Measurements from ENCODE around the gene MYLK. TPM values are rescaled to one million over a fixed set of nuclear protein-coding genes. Genes with fewer than 3 reads are reported as not detected.

MYLK gene
- total and polyA plus RNA-seq, 10 of the 15 experiments (the other 5 are each of a cell fraction or from before 2014, with no cell fraction given), result 0.04 to 1.6 (median 0.42) TPM; not detected in 1

DNA sequence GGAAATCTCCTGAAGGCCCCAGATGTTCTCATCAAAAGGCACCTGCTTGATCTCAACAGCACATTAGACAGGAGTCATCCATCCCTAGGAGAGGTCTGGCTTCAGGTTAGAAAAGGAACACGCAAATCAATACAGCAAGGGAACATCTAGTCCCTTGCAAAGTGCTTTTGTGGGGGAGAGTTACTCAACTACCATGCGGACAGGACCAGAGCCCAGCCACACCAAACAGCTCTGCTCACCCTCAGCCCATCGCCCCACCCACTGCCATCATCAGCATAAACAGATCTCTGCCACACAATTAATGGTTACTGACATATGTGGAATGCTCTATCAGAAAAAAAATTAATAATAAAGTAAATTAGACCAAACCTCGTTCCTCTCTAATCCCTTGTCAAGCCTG is 85.6 kb downstream of the MYLK start (continued):
- no peak for TF ChIP-seq ETV6 (conservative IDR thresholded peaks at IDR 0.05 in 1 of 2, IDR thresholded peaks at IDR 0.05 in 1 of 2; ENCODE audit: borderline replicate concordance in 1 of 2, low read depth in 1 of 2)
- no peak for TF ChIP-seq WRNIP1 (IDR thresholded peaks at IDR 0.05; ENCODE audit: borderline replicate concordance, low read depth, low read length)
- TF ChIP-seq GATAD2B (conservative IDR thresholded peaks at IDR 0.05; ENCODE audit: low read depth), result no peak
- no peak for TF ChIP-seq CBFB (IDR thresholded peaks at IDR 0.05; ENCODE audit: low read depth)
- TF ChIP-seq, protein P1, sequence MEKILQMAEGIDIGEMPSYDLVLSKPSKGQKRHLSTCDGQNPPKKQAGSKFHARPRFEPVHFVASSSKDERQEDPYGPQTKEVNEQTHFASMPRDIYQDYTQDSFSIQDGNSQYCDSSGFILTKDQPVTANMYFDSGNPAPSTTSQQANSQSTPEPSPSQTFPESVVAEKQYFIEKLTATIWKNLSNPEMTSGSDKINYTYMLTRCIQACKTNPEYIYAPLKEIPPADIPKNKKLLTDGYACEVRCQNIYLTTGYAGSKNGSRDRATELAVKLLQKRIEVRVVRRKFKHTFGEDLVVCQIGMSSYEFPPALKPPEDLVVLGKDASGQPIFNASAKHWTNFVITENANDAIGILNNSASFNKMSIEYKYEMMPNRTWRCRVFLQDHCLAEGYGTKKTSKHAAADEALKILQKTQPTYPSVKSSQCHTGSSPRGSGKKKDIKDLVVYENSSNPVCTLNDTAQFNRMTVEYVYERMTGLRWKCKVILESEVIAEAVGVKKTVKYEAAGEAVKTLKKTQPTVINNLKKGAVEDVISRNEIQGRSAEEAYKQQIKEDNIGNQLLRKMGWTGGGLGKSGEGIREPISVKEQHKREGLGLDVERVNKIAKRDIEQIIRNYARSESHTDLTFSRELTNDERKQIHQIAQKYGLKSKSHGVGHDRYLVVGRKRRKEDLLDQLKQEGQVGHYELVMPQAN (conservative IDR thresholded peaks at IDR 0.05), result no peak
- no peak for TF ChIP-seq SREBF2 (IDR thresholded peaks at IDR 0.05; ENCODE audit: low read length)
- TF ChIP-seq, protein P2, sequence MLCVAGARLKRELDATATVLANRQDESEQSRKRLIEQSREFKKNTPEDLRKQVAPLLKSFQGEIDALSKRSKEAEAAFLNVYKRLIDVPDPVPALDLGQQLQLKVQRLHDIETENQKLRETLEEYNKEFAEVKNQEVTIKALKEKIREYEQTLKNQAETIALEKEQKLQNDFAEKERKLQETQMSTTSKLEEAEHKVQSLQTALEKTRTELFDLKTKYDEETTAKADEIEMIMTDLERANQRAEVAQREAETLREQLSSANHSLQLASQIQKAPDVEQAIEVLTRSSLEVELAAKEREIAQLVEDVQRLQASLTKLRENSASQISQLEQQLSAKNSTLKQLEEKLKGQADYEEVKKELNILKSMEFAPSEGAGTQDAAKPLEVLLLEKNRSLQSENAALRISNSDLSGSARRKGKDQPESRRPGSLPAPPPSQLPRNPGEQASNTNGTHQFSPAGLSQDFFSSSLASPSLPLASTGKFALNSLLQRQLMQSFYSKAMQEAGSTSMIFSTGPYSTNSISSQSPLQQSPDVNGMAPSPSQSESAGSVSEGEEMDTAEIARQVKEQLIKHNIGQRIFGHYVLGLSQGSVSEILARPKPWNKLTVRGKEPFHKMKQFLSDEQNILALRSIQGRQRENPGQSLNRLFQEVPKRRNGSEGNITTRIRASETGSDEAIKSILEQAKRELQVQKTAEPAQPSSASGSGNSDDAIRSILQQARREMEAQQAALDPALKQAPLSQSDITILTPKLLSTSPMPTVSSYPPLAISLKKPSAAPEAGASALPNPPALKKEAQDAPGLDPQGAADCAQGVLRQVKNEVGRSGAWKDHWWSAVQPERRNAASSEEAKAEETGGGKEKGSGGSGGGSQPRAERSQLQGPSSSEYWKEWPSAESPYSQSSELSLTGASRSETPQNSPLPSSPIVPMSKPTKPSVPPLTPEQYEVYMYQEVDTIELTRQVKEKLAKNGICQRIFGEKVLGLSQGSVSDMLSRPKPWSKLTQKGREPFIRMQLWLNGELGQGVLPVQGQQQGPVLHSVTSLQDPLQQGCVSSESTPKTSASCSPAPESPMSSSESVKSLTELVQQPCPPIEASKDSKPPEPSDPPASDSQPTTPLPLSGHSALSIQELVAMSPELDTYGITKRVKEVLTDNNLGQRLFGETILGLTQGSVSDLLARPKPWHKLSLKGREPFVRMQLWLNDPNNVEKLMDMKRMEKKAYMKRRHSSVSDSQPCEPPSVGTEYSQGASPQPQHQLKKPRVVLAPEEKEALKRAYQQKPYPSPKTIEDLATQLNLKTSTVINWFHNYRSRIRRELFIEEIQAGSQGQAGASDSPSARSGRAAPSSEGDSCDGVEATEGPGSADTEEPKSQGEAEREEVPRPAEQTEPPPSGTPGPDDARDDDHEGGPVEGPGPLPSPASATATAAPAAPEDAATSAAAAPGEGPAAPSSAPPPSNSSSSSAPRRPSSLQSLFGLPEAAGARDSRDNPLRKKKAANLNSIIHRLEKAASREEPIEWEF (IDR thresholded peaks at IDR 0.05; ENCODE audit: insufficient replicate concordance, low read depth, low read length), result no peak
- no peak for TF ChIP-seq BMI1 (IDR thresholded peaks at IDR 0.05; ENCODE audit: borderline replicate concordance)
- TF ChIP-seq, protein P3, sequence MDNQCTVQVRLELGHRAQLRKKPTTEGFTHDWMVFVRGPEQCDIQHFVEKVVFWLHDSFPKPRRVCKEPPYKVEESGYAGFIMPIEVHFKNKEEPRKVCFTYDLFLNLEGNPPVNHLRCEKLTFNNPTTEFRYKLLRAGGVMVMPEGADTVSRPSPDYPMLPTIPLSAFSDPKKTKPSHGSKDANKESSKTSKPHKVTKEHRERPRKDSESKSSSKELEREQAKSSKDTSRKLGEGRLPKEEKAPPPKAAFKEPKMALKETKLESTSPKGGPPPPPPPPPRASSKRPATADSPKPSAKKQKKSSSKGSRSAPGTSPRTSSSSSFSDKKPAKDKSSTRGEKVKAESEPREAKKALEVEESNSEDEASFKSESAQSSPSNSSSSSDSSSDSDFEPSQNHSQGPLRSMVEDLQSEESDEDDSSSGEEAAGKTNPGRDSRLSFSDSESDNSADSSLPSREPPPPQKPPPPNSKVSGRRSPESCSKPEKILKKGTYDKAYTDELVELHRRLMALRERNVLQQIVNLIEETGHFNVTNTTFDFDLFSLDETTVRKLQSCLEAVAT (IDR thresholded peaks at IDR 0.05), result no peak
- TF ChIP-seq KLF5 (IDR thresholded peaks at IDR 0.05; ENCODE audit: partially characterized antibody), result no peak
- no peak for TF ChIP-seq CREB1 (IDR thresholded peaks at IDR 0.05; ENCODE audit: low read depth)
- no peak for TF ChIP-seq NFYB (IDR thresholded peaks at IDR 0.05; ENCODE audit: insufficient read depth, low read depth, low read length)
- TF ChIP-seq TCF3 (IDR thresholded peaks at IDR 0.05; ENCODE audit: borderline replicate concordance, insufficient read depth, low read depth, low read length), result no peak
- TF ChIP-seq, protein P4, sequence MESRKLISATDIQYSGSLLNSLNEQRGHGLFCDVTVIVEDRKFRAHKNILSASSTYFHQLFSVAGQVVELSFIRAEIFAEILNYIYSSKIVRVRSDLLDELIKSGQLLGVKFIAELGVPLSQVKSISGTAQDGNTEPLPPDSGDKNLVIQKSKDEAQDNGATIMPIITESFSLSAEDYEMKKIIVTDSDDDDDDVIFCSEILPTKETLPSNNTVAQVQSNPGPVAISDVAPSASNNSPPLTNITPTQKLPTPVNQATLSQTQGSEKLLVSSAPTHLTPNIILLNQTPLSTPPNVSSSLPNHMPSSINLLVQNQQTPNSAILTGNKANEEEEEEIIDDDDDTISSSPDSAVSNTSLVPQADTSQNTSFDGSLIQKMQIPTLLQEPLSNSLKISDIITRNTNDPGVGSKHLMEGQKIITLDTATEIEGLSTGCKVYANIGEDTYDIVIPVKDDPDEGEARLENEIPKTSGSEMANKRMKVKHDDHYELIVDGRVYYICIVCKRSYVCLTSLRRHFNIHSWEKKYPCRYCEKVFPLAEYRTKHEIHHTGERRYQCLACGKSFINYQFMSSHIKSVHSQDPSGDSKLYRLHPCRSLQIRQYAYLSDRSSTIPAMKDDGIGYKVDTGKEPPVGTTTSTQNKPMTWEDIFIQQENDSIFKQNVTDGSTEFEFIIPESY (IDR thresholded peaks at IDR 0.05), result no peak
- TF ChIP-seq SUPT20H (IDR thresholded peaks at IDR 0.05; ENCODE audit: borderline replicate concordance, control insufficient read depth, low read depth, low read length), result no peak
- TF ChIP-seq CBX3 (IDR thresholded peaks at IDR 0.05; ENCODE audit: borderline replicate concordance, low read depth), result no peak
